SK-N-SH treated with all-trans-retinoic acid at 6 μM for 48 hours (cell line): Measurements from ENCODE around the gene CTCFL.

Source experiments
- ARNTL ChIP-seq: fragments of 450-650 bp; formaldehyde crosslinking; IDR thresholded peaks from 2 replicates; pipeline ENCODE4 v1.5.0; 2020; ENCODE audit warnings: low read depth, mild to moderate bottlenecking, moderate library complexity, borderline replicate concordance
- GLIS3 ChIP-seq: fragments of 250-450 bp; sonication (Bioruptor Pico); IDR thresholded peaks from 2 replicates; pipeline ENCODE4 v1.5.0; 2020; ENCODE audit warnings: mild to moderate bottlenecking, moderate library complexity
- OSR1 ChIP-seq: fragments of 250-450 bp; sonication (Bioruptor Pico); IDR thresholded peaks from 2 replicates; pipeline ENCODE4 v1.8.0; 2022; ENCODE audit warnings: moderate library complexity, mild to moderate bottlenecking, inconsistent platforms
- POU6F1 ChIP-seq: fragments of 250-450 bp; sonication (Bioruptor Pico); IDR thresholded peaks from 2 replicates; pipeline ENCODE4 v1.8.0; 2021; ENCODE audit warnings: low read depth, mild to moderate bottlenecking, moderate library complexity, borderline replicate concordance
- ZFP30 ChIP-seq: fragments of 450-650 bp; formaldehyde crosslinking; IDR thresholded peaks from 2 replicates; pipeline ENCODE4 v1.5.0; 2022; ENCODE audit warnings: mild to moderate bottlenecking, moderate library complexity
- ZNF70 ChIP-seq: fragments of 450-650 bp; formaldehyde crosslinking; IDR thresholded peaks from 2 replicates; pipeline ENCODE4 v1.5.0; 2020; ENCODE audit warnings: mild to moderate bottlenecking, moderate library complexity
- ZNF8 ChIP-seq: fragments of 450-650 bp; formaldehyde crosslinking; IDR thresholded peaks from 2 replicates; pipeline ENCODE4 v1.5.0; 2020; ENCODE audit warnings: mild to moderate bottlenecking, moderate library complexity
- TF ChIP-seq, protein P1 (sequence below): fragments of 250-450 bp; sonication (Bioruptor Pico); IDR thresholded peaks from 2 replicates; pipeline ENCODE4 v1.8.0; 2020; ENCODE audit warnings: mild to moderate bottlenecking, moderate library complexity, borderline replicate concordance
- TF ChIP-seq, protein P2 (sequence below): fragments of 250-450 bp; sonication (Bioruptor Pico); IDR thresholded peaks from 2 replicates; pipeline ENCODE4 v1.5.1; 2021; ENCODE audit warnings: mild to moderate bottlenecking, moderate library complexity
- TF ChIP-seq, protein P3 (sequence below): fragments of 250-450 bp; sonication (Bioruptor Pico); IDR thresholded peaks from 2 replicates; pipeline ENCODE4 v1.5.1; 2020; ENCODE audit warnings: low read depth, mild to moderate bottlenecking, moderate library complexity

GRCh38 chr20:57474816-57475215 lies 50.1 kb downstream of the CTCFL start:
- TF ChIP-seq ZNF70: no peak
- no peak for TF ChIP-seq OSR1 (CRISPR knock-in tag)
- no peak for TF ChIP-seq ZFP30 (CRISPR knock-in tag)
- TF ChIP-seq ARNTL (CRISPR knock-in tag): no peak
- TF ChIP-seq, protein P1, sequence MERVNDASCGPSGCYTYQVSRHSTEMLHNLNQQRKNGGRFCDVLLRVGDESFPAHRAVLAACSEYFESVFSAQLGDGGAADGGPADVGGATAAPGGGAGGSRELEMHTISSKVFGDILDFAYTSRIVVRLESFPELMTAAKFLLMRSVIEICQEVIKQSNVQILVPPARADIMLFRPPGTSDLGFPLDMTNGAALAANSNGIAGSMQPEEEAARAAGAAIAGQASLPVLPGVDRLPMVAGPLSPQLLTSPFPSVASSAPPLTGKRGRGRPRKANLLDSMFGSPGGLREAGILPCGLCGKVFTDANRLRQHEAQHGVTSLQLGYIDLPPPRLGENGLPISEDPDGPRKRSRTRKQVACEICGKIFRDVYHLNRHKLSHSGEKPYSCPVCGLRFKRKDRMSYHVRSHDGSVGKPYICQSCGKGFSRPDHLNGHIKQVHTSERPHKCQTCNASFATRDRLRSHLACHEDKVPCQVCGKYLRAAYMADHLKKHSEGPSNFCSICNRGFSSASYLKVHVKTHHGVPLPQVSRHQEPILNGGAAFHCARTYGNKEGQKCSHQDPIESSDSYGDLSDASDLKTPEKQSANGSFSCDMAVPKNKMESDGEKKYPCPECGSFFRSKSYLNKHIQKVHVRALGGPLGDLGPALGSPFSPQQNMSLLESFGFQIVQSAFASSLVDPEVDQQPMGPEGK (CRISPR knock-in tag): no peak
- TF ChIP-seq, protein P2, sequence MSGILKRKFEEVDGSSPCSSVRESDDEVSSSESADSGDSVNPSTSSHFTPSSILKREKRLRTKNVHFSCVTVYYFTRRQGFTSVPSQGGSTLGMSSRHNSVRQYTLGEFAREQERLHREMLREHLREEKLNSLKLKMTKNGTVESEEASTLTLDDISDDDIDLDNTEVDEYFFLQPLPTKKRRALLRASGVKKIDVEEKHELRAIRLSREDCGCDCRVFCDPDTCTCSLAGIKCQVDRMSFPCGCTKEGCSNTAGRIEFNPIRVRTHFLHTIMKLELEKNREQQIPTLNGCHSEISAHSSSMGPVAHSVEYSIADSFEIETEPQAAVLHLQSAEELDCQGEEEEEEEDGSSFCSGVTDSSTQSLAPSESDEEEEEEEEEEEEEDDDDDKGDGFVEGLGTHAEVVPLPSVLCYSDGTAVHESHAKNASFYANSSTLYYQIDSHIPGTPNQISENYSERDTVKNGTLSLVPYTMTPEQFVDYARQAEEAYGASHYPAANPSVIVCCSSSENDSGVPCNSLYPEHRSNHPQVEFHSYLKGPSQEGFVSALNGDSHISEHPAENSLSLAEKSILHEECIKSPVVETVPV (CRISPR knock-in tag): no peak
- TF ChIP-seq, protein P3, sequence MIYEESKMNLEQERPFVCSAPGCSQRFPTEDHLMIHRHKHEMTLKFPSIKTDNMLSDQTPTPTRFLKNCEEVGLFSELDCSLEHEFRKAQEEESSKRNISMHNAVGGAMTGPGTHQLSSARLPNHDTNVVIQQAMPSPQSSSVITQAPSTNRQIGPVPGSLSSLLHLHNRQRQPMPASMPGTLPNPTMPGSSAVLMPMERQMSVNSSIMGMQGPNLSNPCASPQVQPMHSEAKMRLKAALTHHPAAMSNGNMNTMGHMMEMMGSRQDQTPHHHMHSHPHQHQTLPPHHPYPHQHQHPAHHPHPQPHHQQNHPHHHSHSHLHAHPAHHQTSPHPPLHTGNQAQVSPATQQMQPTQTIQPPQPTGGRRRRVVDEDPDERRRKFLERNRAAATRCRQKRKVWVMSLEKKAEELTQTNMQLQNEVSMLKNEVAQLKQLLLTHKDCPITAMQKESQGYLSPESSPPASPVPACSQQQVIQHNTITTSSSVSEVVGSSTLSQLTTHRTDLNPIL (CRISPR knock-in tag): no peak
- no peak for TF ChIP-seq POU6F1 (CRISPR knock-in tag)
- no peak for TF ChIP-seq GLIS3 (CRISPR knock-in tag)
- no peak for TF ChIP-seq ZNF8
